ENCODE data around the gene MPPED1. TPM values are rescaled to one million over a fixed set of nuclear protein-coding genes. Genes with fewer than 3 reads are reported as not detected.

The MPPED1 gene
- total RNA-seq, 1 experiment from 2014 or later = 0.35 TPM

DNA sequence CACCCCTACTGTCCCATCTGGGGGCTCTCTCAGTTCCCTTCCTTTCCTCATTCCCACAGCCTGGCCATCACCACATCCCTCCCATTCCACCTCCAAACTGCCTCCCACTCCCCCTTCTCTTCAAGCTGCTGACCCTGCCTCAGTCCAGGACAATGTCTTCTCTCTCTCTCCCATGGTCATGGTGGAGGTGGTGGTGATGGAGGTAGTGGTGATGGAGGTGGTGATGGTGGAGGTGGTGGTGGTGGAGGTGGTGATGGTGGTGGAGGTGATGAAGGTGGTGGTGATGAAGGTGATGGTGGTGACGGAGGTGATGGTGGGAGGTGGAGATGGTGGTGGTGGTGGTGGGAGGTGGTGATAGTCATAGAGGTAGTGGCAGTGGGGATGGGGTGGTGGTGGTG lies 87.0 kb downstream of the MPPED1 start (continued):
- TF ChIP-seq, protein P1, sequence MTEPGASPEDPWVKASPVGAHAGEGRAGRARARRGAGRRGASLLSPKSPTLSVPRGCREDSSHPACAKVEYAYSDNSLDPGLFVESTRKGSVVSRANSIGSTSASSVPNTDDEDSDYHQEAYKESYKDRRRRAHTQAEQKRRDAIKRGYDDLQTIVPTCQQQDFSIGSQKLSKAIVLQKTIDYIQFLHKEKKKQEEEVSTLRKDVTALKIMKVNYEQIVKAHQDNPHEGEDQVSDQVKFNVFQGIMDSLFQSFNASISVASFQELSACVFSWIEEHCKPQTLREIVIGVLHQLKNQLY (CRISPR knock-in tag; IDR thresholded peaks at IDR 0.05) = no peak
- TF ChIP-seq ZBTB21 (CRISPR knock-in tag; IDR thresholded peaks at IDR 0.05; ENCODE audit: borderline replicate concordance) = no peak
- no peak for TF ChIP-seq GRHL2 (CRISPR knock-in tag; IDR thresholded peaks at IDR 0.05; ENCODE audit: insufficient replicate concordance, severe bottlenecking)
- TF ChIP-seq NFYB (CRISPR knock-in tag; conservative IDR thresholded peaks at IDR 0.05; ENCODE audit: low read depth) = no peak

DNA sequence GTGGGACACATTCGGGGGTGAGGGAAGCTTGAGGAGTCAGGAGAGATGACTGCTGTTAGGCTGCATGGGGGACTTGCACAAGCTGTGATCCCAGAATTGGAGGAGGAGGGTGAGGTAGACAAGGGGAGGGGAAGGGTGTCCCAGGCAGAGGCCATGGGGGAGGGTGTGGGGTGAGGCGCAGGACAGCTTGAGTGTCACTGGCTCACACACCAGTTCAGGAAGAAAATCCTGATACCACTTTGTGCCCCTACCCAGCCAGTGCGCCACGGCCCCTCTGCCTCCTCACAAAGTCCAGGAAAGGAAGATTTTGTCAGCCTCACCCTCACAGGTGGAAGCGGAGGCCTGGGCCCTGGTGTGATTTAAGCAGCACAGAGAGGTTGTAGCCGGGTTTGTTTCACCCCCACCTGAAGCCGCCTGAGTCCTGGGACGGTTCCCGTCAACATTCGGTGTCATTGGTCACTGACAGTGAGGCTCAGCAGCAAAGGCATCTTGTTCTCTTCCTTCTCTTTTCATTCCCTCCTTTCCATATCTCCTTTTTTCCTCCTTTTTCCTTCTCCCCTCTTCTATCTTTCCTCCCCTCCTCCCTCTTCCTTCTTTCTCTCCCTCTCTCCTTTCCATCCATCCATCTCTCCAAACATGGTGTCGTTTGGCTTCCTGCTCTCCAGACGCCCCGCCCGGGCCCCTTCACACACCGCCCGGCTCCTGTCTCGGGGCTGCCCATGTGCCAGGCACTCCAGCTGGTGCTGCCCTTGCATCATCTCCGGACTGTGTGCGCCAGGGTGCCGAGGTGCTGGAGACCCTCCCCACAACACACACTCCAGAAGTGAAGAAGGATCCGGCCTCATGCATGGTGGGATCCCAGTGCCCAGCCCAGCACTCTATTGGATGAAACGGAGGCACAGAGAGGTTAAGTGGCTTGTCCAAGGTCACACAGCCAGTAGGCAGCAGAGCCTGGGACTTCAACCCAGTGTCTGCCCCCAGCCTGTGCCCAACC lies 89.3 kb downstream of the MPPED1 start:
- no peak for ATAC-seq
- Mint-ChIP-seq H3K4me3 (no peak overlapping the region), H3K9me3 (peaks cover 10% of the 10 kb centered on the region)

DNA sequence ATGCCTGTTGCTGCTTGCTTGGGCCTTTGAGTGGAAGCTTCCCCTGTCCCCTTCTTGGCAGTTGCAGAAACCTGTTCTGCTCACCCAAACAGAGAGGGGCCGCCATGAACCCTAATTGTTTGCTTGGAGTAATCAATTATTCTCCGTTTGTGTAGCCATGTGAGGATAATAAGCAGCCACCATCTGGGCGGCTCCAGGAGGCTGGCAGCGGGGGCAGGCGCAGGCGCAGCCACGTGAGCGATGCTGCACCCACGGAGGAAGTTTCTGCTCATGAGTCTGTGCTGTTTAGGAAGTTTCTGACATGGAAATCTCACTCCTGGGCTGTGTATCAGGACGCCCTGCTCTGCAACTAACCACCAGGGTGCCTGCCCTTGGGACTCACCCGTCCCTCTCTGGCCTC lies 90.1 kb downstream of the MPPED1 start:
- Mint-ChIP-seq H3K36me3 (peaks cover 7% of the 10 kb centered on the region; the same call in 1 of the 2 replicates), H3K27me3 (ENCODE audit: low read depth) (no peaks in the 10 kb centered on the region), H3K27ac (no peak overlapping the region), H3K4me3 (no peak overlapping the region), H3K4me1 (no peaks in the 10 kb centered on the region), H3K9me3 (peaks cover 10% of the 10 kb centered on the region)
- DNase-seq (ENCODE audit: low spot score) (no peak), ATAC-seq (no peak)
- CTCF ChIA-PET = interaction anchor here (1.5 kb wide), 1 partner anchor 14 kb away, joined by 10 read pairs; no protein-coding TSS in a partner anchor
- POLR2A ChIA-PET = no interaction called here
- TF ChIP-seq ZNF219 (CRISPR knock-in tag; IDR thresholded peaks at IDR 0.05; ENCODE audit: borderline replicate concordance) (no peak), ATF1 (CRISPR knock-in tag; IDR thresholded peaks at IDR 0.05) (no peak), SOX15 (CRISPR knock-in tag; IDR thresholded peaks at IDR 0.05) (no peak), MYBL2 (CRISPR knock-in tag; IDR thresholded peaks at IDR 0.05) (no peak), ETV6 (CRISPR knock-in tag; IDR thresholded peaks at IDR 0.05) (no peak), ZNF232 (CRISPR knock-in tag; IDR thresholded peaks at IDR 0.05) (no peak)
- TF ChIP-seq, protein P2, sequence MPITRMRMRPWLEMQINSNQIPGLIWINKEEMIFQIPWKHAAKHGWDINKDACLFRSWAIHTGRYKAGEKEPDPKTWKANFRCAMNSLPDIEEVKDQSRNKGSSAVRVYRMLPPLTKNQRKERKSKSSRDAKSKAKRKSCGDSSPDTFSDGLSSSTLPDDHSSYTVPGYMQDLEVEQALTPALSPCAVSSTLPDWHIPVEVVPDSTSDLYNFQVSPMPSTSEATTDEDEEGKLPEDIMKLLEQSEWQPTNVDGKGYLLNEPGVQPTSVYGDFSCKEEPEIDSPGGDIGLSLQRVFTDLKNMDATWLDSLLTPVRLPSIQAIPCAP (CRISPR knock-in tag; IDR thresholded peaks at IDR 0.05) = no peak
- TF ChIP-seq, protein P3, sequence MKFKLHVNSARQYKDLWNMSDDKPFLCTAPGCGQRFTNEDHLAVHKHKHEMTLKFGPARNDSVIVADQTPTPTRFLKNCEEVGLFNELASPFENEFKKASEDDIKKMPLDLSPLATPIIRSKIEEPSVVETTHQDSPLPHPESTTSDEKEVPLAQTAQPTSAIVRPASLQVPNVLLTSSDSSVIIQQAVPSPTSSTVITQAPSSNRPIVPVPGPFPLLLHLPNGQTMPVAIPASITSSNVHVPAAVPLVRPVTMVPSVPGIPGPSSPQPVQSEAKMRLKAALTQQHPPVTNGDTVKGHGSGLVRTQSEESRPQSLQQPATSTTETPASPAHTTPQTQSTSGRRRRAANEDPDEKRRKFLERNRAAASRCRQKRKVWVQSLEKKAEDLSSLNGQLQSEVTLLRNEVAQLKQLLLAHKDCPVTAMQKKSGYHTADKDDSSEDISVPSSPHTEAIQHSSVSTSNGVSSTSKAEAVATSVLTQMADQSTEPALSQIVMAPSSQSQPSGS (CRISPR knock-in tag; IDR thresholded peaks at IDR 0.05; ENCODE audit: borderline replicate concordance, low read depth) = no peak
- TF ChIP-seq, protein P4, sequence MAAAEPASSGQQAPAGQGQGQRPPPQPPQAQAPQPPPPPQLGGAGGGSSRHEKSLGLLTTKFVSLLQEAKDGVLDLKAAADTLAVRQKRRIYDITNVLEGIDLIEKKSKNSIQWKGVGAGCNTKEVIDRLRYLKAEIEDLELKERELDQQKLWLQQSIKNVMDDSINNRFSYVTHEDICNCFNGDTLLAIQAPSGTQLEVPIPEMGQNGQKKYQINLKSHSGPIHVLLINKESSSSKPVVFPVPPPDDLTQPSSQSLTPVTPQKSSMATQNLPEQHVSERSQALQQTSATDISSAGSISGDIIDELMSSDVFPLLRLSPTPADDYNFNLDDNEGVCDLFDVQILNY (CRISPR knock-in tag; IDR thresholded peaks at IDR 0.05) = no peak
- TF ChIP-seq, protein P1 (CRISPR knock-in tag; IDR thresholded peaks at IDR 0.05) = no peak
- TF ChIP-seq, protein P5, sequence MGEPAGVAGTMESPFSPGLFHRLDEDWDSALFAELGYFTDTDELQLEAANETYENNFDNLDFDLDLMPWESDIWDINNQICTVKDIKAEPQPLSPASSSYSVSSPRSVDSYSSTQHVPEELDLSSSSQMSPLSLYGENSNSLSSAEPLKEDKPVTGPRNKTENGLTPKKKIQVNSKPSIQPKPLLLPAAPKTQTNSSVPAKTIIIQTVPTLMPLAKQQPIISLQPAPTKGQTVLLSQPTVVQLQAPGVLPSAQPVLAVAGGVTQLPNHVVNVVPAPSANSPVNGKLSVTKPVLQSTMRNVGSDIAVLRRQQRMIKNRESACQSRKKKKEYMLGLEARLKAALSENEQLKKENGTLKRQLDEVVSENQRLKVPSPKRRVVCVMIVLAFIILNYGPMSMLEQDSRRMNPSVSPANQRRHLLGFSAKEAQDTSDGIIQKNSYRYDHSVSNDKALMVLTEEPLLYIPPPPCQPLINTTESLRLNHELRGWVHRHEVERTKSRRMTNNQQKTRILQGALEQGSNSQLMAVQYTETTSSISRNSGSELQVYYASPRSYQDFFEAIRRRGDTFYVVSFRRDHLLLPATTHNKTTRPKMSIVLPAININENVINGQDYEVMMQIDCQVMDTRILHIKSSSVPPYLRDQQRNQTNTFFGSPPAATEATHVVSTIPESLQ (CRISPR knock-in tag; IDR thresholded peaks at IDR 0.05) = no peak

More for the DNA sequence above, 89.3 kb downstream of the MPPED1 start:
- Mint-ChIP-seq H3K36me3 (peaks cover 7% of the 10 kb centered on the region; the same call in 1 of the 2 replicates), H3K27me3 (ENCODE audit: low read depth) (no peaks in the 10 kb centered on the region), H3K27ac (no peak overlapping the region), H3K4me1 (no peaks in the 10 kb centered on the region)
- CTCF ChIA-PET = no interaction called here
- POLR2A ChIA-PET = no interaction called here
- DNase-seq (ENCODE audit: low spot score) = no peak
- TF ChIP-seq IRF2 (CRISPR knock-in tag; IDR thresholded peaks at IDR 0.05; ENCODE audit: borderline replicate concordance, low read depth) = no peak
- TF ChIP-seq, protein P3 (CRISPR knock-in tag; IDR thresholded peaks at IDR 0.05; ENCODE audit: borderline replicate concordance, low read depth) = no peak
- TF ChIP-seq, protein P6, sequence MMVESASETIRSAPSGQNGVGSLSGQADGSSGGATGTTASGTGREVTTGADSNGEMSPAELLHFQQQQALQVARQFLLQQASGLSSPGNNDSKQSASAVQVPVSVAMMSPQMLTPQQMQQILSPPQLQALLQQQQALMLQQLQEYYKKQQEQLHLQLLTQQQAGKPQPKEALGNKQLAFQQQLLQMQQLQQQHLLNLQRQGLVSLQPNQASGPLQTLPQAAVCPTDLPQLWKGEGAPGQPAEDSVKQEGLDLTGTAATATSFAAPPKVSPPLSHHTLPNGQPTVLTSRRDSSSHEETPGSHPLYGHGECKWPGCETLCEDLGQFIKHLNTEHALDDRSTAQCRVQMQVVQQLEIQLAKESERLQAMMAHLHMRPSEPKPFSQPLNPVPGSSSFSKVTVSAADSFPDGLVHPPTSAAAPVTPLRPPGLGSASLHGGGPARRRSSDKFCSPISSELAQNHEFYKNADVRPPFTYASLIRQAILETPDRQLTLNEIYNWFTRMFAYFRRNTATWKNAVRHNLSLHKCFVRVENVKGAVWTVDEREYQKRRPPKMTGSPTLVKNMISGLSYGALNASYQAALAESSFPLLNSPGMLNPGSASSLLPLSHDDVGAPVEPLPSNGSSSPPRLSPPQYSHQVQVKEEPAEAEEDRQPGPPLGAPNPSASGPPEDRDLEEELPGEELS (CRISPR knock-in tag; IDR thresholded peaks at IDR 0.05) = no peak
- no peak for TF ChIP-seq SMAD3 (CRISPR knock-in tag; IDR thresholded peaks at IDR 0.05; ENCODE audit: borderline replicate concordance)

All from WTC11 (cell line).